Neural progenitor cell (in vitro differentiated cells): ENCODE results near the gene CELA3B.
"Not testable (repeated sequence)": the region's sequence is repeated elsewhere in the genome, so short reads cannot be mapped to it uniquely, and the experiment has no call there.

Experiments used
- EZH2phosphoT487 ChIP-seq: fragments of 200-600 bp; sonication (generic); IDR thresholded peaks from 2 replicates; pipeline ENCODE4 v1.6.1; 2017; ENCODE audit warnings: antibody characterized with exemption
- TF ChIP-seq, protein P1 (sequence below): fragments of 200-600 bp; sonication (generic); IDR thresholded peaks from 2 replicates; pipeline ENCODE4 v1.5.1; 2017; ENCODE audit warnings: antibody characterized with exemption, mild to moderate bottlenecking

DNA sequence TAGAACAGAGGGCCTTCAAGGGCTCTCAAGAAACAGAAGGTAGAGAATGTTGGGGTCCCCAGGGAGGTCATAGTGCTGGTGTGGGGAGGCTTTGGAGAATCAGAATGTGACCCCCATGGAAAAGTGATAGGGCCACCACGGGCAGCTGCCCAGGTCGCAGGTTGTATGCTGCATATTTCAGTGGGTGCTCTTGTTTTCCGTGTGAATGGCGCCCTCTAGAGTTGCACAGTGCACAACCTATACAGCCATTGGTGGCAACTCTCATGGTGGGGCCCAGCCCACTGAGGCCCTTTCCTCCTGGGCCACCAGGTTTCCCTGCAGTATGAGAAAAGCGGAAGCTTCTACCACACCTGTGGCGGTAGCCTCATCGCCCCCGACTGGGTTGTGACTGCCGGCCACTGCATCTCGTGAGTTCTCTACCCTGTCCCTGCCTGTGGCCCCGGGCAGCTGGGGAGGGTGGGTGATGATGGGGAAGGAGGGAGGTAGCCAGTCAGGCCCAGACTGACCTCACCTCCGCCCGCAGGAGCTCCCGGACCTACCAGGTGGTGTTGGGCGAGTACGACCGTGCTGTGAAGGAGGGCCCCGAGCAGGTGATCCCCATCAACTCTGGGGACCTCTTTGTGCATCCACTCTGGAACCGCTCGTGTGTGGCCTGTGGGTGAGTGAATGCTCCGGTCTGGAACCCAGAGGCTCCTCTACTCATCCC lies 3.8 kb downstream of the CELA3B start:
- TF ChIP-seq, protein P1, sequence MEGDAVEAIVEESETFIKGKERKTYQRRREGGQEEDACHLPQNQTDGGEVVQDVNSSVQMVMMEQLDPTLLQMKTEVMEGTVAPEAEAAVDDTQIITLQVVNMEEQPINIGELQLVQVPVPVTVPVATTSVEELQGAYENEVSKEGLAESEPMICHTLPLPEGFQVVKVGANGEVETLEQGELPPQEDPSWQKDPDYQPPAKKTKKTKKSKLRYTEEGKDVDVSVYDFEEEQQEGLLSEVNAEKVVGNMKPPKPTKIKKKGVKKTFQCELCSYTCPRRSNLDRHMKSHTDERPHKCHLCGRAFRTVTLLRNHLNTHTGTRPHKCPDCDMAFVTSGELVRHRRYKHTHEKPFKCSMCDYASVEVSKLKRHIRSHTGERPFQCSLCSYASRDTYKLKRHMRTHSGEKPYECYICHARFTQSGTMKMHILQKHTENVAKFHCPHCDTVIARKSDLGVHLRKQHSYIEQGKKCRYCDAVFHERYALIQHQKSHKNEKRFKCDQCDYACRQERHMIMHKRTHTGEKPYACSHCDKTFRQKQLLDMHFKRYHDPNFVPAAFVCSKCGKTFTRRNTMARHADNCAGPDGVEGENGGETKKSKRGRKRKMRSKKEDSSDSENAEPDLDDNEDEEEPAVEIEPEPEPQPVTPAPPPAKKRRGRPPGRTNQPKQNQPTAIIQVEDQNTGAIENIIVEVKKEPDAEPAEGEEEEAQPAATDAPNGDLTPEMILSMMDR: peak; percentile 25
- not testable (repeated sequence) for TF ChIP-seq EZH2phosphoT487
